ENCODE results near the gene HIBCH.

GRCh38 chr2:190270298-190270697 lies 49.3 kb downstream of the HIBCH start:
- TF ChIP-seq EZH2 (IDR thresholded peaks at IDR 0.05; ENCODE audit: insufficient read depth, poor library complexity, severe bottlenecking), result no peak
- TF ChIP-seq EZH2phosphoT487 (IDR thresholded peaks at IDR 0.05; ENCODE audit: insufficient read depth, low read depth), result no peak
